Measurements from ENCODE around the gene BCAS3. TPM values are rescaled to one million over a fixed set of nuclear protein-coding genes. Genes with fewer than 3 reads are reported as not detected.

Gene BCAS3
- total RNA-seq, 1 donor from 2014 or later = 12.5 TPM

- intact Hi-C loops (cut with micrococcal nuclease) = no loop called here
Observed at GRCh38 chr17:61379457-61380216, 702.0 kb downstream of the BCAS3 start.

- intact Hi-C loops (cut with micrococcal nuclease) = no loop called here
Observed at GRCh38 chr17:61380217-61380835, 702.7 kb downstream of the BCAS3 start.

GRCh38 chr17:61380836-61381525, 703.3 kb downstream of the BCAS3 start:
- intact Hi-C loops (cut with micrococcal nuclease) = no loop called here

GRCh38 chr17:61381537-61381936, 703.9 kb downstream of the BCAS3 start:
- intact Hi-C loops (cut with micrococcal nuclease) = no loop called here

- intact Hi-C loops (cut with micrococcal nuclease) = no loop called here
Observed at GRCh38 chr17:61382796-61383688, 705.4 kb downstream of the BCAS3 start.

GRCh38 chr17:61383689-61384201, 706.1 kb downstream of the BCAS3 start:
- intact Hi-C loops (cut with micrococcal nuclease) = no loop called here

GRCh38 chr17:61384354-61384691, 706.7 kb downstream of the BCAS3 start:
- intact Hi-C loops (cut with micrococcal nuclease) = no loop called here

- intact Hi-C loops (cut with micrococcal nuclease) = no loop called here
Observed at GRCh38 chr17:61384692-61385576, 707.3 kb downstream of the BCAS3 start.

- intact Hi-C loops (cut with micrococcal nuclease) = no loop called here
Observed at GRCh38 chr17:61385577-61386236, 708.1 kb downstream of the BCAS3 start.

- intact Hi-C loops (cut with micrococcal nuclease) = no loop called here
Observed at GRCh38 chr17:61386251-61386650, 708.6 kb downstream of the BCAS3 start.

- intact Hi-C loops (cut with micrococcal nuclease) = no loop called here
Observed at GRCh38 chr17:61387011-61387410, 709.4 kb downstream of the BCAS3 start.

GRCh38 chr17:61387511-61388305, 710.1 kb downstream of the BCAS3 start:
- intact Hi-C loops (cut with micrococcal nuclease) = no loop called here

GRCh38 chr17:61388561-61389356, 711.1 kb downstream of the BCAS3 start:
- intact Hi-C loops (cut with micrococcal nuclease) = no loop called here

- intact Hi-C loops (cut with micrococcal nuclease) = loop anchor here (1.0 to 10.0 kb wide), 2 partner anchors 388 to 665 kb away; no protein-coding TSS in a partner anchor
Observed at GRCh38 chr17:61389670-61390478, 712.2 kb downstream of the BCAS3 start.

- intact Hi-C loops (cut with micrococcal nuclease) = loop anchor here (1.0 to 10.0 kb wide), 2 partner anchors 388 to 666 kb away; no protein-coding TSS in a partner anchor
Observed at GRCh38 chr17:61390479-61390791, 712.8 kb downstream of the BCAS3 start.

- intact Hi-C loops (cut with micrococcal nuclease) = loop anchor here (10.0 kb wide), 1 partner anchor 667 kb away; no protein-coding TSS in a partner anchor
Observed at GRCh38 chr17:61391595-61392291, 714.1 kb downstream of the BCAS3 start.

All from T-helper 2 cell treated with Interferon-gamma antibody and Interleukin-4, amounts not matched to agents 100 ng/mL and 5 ng/mL, for 36 hours (primary cell).